ENCODE results near the gene ZNF79. TPM values are rescaled to one million over a fixed set of nuclear protein-coding genes. Genes with fewer than 3 reads are reported as not detected.

Gene ZNF79
- total RNA-seq, 2 experiments from 2014 or later, result 12.5 to 12.7 TPM

DNA sequence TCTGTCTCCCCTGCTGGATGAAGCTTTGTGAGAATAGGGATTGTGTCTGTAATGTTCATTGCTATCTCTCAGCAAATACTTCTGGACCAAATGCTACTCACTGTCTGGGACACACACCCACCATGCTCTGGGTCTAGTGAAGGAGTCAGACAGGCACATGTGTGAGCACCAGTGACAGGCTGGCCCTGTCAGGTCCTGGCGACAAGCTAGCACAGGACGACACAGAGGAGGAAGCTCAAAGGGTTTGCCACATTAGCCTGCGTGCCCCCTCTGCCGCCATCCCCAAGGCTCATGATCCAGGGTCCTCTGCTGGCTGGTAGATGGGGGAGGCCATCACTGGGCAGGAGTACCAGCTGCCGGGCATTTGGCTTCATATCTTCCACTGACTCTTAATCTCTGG, 50.4 kb downstream of the ZNF79 start:
- Mint-ChIP-seq H3K27ac (no peak overlapping the region), H3K9me3 (no peaks in the 10 kb centered on the region), H3K27me3 (no peaks in the 10 kb centered on the region), H3K36me3 (ENCODE audit: low read depth) (peaks cover 10% of the 10 kb centered on the region), H3K4me1 (no peaks in the 10 kb centered on the region), H3K4me3 (no peak overlapping the region)
- POLR2A ChIA-PET, result no interaction called here
- CTCF ChIA-PET, result no interaction called here
- no peak for DNase-seq

GRCh38 chr9:127479507-127480081, 55.4 kb downstream of the ZNF79 start:
- Mint-ChIP-seq H3K27me3 (no peaks in the 10 kb centered on the region), H3K36me3 (ENCODE audit: low read depth) (peaks cover 18% of the 10 kb centered on the region)
- CTCF ChIA-PET, result interaction anchor here (0.8 to 1.2 kb wide), 2 partner anchors 24 to 46 kb away, joined by 3 read pairs; no protein-coding TSS in a partner anchor

DNA sequence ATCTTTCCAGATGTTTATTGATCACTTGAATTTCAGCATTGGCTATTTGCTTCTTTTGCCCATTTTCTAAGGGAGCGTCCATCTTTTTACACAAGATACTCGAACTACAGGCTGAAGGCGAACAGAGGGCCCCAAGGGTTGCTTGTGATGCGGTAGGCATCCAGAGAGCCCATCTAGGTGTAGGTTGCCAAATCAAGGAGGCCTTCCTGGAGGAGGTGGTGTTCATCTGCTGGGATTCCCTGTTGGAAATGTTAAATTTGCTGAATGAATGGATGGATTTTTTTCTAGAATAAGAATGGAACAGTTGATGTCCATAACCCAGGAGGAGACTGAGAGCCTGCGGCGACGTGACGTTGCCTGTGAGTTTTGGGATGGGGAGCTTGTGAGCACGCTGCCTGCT, 58.5 kb downstream of the ZNF79 start:
- no peak overlapping the region for H3K4me3 Mint-ChIP-seq

More at GRCh38 chr9:127479507-127480081, 55.4 kb downstream of the ZNF79 start:
- no peak for DNase-seq
- Mint-ChIP-seq H3K27ac (no peak overlapping the region), H3K4me3 (no peak overlapping the region), H3K4me1 (no peaks in the 10 kb centered on the region), H3K9me3 (no peaks in the 10 kb centered on the region)
- POLR2A ChIA-PET, result interaction anchor here (0.8 to 1.0 kb wide), 2 partner anchors 11 to 17 kb away, joined by 3 read pairs; no protein-coding TSS in a partner anchor

DNA sequence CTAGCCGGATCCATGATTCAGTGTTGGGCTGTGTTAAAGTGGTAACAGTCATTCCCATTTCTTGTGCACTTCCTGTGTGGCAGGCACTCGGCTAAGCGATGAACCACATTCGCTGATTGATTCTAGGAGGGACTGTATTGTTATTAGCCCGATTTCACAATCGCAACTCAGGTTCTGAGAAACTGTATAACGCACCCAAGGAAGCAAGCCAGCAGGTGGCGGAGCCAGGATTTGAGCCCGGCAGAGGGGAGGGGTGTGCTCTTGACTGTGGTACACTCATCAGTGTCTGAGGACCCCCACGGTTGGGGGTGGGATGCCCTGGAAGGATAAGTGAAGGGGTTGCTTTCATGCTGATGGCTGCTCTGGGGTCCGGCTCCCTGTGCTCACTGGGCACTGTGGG, 61.8 kb downstream of the ZNF79 start:
- no peak for DNase-seq
- no peak overlapping the region for H3K4me3 Mint-ChIP-seq
- H3K9me3 Mint-ChIP-seq, result no peaks in the 10 kb centered on the region
- H3K27me3 Mint-ChIP-seq, result no peaks in the 10 kb centered on the region
- H3K36me3 Mint-ChIP-seq (ENCODE audit: low read depth), result peaks cover 24% of the 10 kb centered on the region
- ChIA-PET POLR2A (no interaction called here), CTCF (no interaction called here)
- no peak overlapping the region for H3K27ac Mint-ChIP-seq
- no peaks in the 10 kb centered on the region for H3K4me1 Mint-ChIP-seq

More for the DNA sequence above, 58.5 kb downstream of the ZNF79 start:
- ChIA-PET CTCF (no interaction called here), POLR2A (no interaction called here)
- Mint-ChIP-seq H3K27ac (no peak overlapping the region), H3K27me3 (no peaks in the 10 kb centered on the region), H3K36me3 (ENCODE audit: low read depth) (peaks cover 30% of the 10 kb centered on the region), H3K9me3 (no peaks in the 10 kb centered on the region), H3K4me1 (no peaks in the 10 kb centered on the region)
- DNase-seq, result no peak

GRCh38 chr9:127488946-127489345, 64.8 kb downstream of the ZNF79 start:
- ChIA-PET CTCF (interaction anchor here (1.1 kb wide), 1 partner anchor 96 kb away, joined by 7 read pairs; no protein-coding TSS in a partner anchor), POLR2A (no interaction called here)
- Mint-ChIP-seq H3K36me3 (ENCODE audit: low read depth) (peaks cover 23% of the 10 kb centered on the region), H3K27ac (no peak overlapping the region), H3K4me1 (no peaks in the 10 kb centered on the region), H3K9me3 (no peaks in the 10 kb centered on the region), H3K4me3 (no peak overlapping the region), H3K27me3 (no peaks in the 10 kb centered on the region)
- DNase-seq, result no peak

GRCh38 chr9:127489471-127490115, 65.4 kb downstream of the ZNF79 start:
- Mint-ChIP-seq H3K4me3 (no peak overlapping the region), H3K9me3 (no peaks in the 10 kb centered on the region), H3K4me1 (no peaks in the 10 kb centered on the region), H3K36me3 (ENCODE audit: low read depth) (peaks cover 20% of the 10 kb centered on the region), H3K27me3 (no peaks in the 10 kb centered on the region), H3K27ac (no peak overlapping the region)
- no peak for DNase-seq
- ChIA-PET POLR2A (interaction anchor here (0.8 kb wide), 1 partner anchor 10 kb away, joined by 3 read pairs; no protein-coding TSS in a partner anchor), CTCF (interaction anchor here (1.0 kb wide), 1 partner anchor 245 kb away, joined by 3 read pairs; the partner anchor contains the start of gene TOR2A)

- no peak overlapping the region for H3K4me3 Mint-ChIP-seq
- ChIA-PET CTCF (interaction anchor here (1.0 kb wide), 1 partner anchor 244 kb away, joined by 3 read pairs; the partner anchor contains the start of gene TOR2A), POLR2A (interaction anchor here (0.8 kb wide), 1 partner anchor 12 kb away, joined by 3 read pairs; no protein-coding TSS in a partner anchor)
- H3K9me3 Mint-ChIP-seq, result no peaks in the 10 kb centered on the region
- no peak overlapping the region for H3K27ac Mint-ChIP-seq
- no peaks in the 10 kb centered on the region for H3K27me3 Mint-ChIP-seq
- H3K36me3 Mint-ChIP-seq (ENCODE audit: low read depth), result peaks cover 15% of the 10 kb centered on the region
- H3K4me1 Mint-ChIP-seq, result peaks cover 5% of the 10 kb centered on the region
- no peak for DNase-seq
Measured at GRCh38 chr9:127490535-127491230, 66.5 kb downstream of the ZNF79 start.

GRCh38 chr9:127491516-127491915, 67.3 kb downstream of the ZNF79 start:
- peaks cover 17% of the 10 kb centered on the region for H3K36me3 Mint-ChIP-seq (ENCODE audit: low read depth)
- H3K27me3 Mint-ChIP-seq, result no peaks in the 10 kb centered on the region
- peaks cover 10% of the 10 kb centered on the region for H3K4me1 Mint-ChIP-seq
- POLR2A ChIA-PET, result no interaction called here
- DNase-seq, result no peak
- H3K4me3 Mint-ChIP-seq, result no peak overlapping the region
- H3K9me3 Mint-ChIP-seq, result no peaks in the 10 kb centered on the region
- H3K27ac Mint-ChIP-seq, result no peak overlapping the region
- CTCF ChIA-PET, result interaction anchor here (1.0 kb wide), 1 partner anchor 243 kb away, joined by 3 read pairs; no protein-coding TSS in a partner anchor

DNA sequence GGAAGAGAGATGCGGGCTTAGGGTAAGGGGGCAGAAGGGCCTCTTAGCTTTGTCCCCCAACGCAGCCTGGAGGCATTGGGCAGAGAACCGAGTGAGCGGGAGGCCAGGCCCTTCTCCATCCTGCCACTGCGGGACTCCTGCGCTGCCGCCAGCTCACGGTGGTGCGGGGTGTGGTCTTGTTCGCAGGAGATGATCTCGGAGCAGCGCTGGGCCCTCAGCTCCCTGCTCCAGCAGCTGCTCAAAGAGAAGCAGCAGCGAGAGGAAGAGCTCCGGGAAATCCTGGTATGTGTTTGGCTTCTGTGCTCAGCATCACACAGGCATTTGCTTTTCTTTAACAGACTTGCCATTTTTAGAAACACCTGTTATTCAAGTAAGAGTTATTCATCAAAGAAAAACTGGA, 68.4 kb downstream of the ZNF79 start:
- ChIA-PET CTCF (interaction anchor here (1.0 kb wide), 1 partner anchor 242 kb away, joined by 3 read pairs; no protein-coding TSS in a partner anchor), POLR2A (no interaction called here)
- H3K27me3 Mint-ChIP-seq, result no peaks in the 10 kb centered on the region
- H3K4me3 Mint-ChIP-seq, result no peak overlapping the region
- DNase-seq, result no peak
- peaks cover 16% of the 10 kb centered on the region for H3K36me3 Mint-ChIP-seq (ENCODE audit: low read depth)
- peaks cover 10% of the 10 kb centered on the region for H3K4me1 Mint-ChIP-seq
- no peaks in the 10 kb centered on the region for H3K9me3 Mint-ChIP-seq
- no peak overlapping the region for H3K27ac Mint-ChIP-seq

DNA sequence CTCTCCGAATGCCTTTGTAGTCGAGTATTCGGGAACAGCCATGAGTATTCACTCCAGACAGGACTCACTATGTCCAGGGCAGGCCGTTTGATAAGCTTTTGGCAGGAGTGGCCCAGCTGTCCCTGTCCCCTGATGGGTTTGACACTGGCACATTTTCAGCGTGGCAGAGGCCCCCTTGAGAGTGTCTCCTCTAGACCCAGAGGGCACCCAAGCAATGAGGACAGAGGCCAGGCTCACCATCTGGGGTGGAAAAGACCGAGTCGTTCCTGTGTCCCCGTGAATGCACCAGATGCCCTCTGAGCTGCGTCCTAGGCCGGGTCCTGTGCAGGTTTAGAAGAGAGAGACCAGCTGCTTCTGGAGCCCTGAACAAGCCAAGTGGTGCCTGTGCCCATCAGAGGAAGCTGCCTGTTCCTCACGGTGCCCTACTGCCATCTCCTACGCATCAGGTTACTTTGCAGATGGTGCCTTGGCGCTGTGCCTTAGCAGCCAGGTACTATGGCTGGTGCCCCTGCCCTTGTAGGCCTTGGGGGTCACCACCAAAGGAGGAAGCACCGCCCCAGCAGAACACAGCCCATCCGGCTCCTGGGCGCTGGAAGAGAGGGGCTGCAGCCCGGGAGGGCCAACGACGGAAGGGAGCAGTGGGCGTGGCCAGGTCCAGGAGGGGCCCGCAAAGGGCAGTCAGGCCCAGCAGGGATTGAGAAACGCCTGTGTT, 69.6 kb downstream of the ZNF79 start:
- Mint-ChIP-seq H3K9me3 (no peaks in the 10 kb centered on the region), H3K4me3 (no peak overlapping the region), H3K27ac (no peak overlapping the region), H3K27me3 (no peaks in the 10 kb centered on the region), H3K36me3 (ENCODE audit: low read depth) (peaks cover 16% of the 10 kb centered on the region), H3K4me1 (peaks cover 10% of the 10 kb centered on the region)
- no peak for DNase-seq
- ChIA-PET POLR2A (no interaction called here), CTCF (no interaction called here)

GRCh38 chr9:127494304-127494702, 70.1 kb downstream of the ZNF79 start:
- POLR2A ChIA-PET, result no interaction called here
- no peak overlapping the region for H3K4me3 Mint-ChIP-seq
- H3K27ac Mint-ChIP-seq, result no peak overlapping the region
- no peaks in the 10 kb centered on the region for H3K27me3 Mint-ChIP-seq
- H3K4me1 Mint-ChIP-seq, result peaks cover 10% of the 10 kb centered on the region
- no peaks in the 10 kb centered on the region for H3K9me3 Mint-ChIP-seq
- peaks cover 16% of the 10 kb centered on the region for H3K36me3 Mint-ChIP-seq (ENCODE audit: low read depth)
- DNase-seq, result no peak
- CTCF ChIA-PET, result interaction anchor here (1.4 kb wide), 1 partner anchor 91 kb away, joined by 3 read pairs; no protein-coding TSS in a partner anchor
